Mesendoderm (in vitro differentiated cells): Measurements from ENCODE around the gene HSPD1.

ENCODE experiments used
- DNase-seq: peaks from one replicate; pipeline ENCODE4 v3.0.0; 2013
- H2AK5ac ChIP-seq: 2 replicates; pipeline ENCODE4 v1.6.1; 2013; ENCODE audit warnings: low read length, inconsistent platforms
- H2BK120ac ChIP-seq: 2 replicates; pipeline ENCODE4 v1.6.1; 2013; ENCODE audit warnings: low read depth, mild to moderate bottlenecking, low read length, moderate library complexity, mixed read lengths
- H2BK15ac ChIP-seq: replicated peaks from 2 replicates; pipeline ENCODE4 v1.6.1; 2013; ENCODE audit warnings: low read depth, mild to moderate bottlenecking, moderate library complexity
- H2BK5ac ChIP-seq: 2 replicates; pipeline ENCODE4 v1.6.1; 2013; ENCODE audit warnings: low read length, inconsistent platforms
- H3K18ac ChIP-seq: 2 replicates; pipeline ENCODE4 v1.6.1; 2013; ENCODE audit warnings: mild to moderate bottlenecking, low read length, mixed read lengths
- H3K23ac ChIP-seq: one replicate; pipeline ENCODE4 v1.6.1; 2013; ENCODE audit warnings: low read length
- H3K27ac ChIP-seq: 2 replicates; pipeline ENCODE4 v1.5.1; 2013; ENCODE audit warnings: low read depth, mild to moderate bottlenecking, inconsistent platforms, low read length, moderate library complexity
- H3K27me3 ChIP-seq: 2 replicates; pipeline ENCODE4 v1.6.1; 2013; ENCODE audit warnings: low read length, control low read depth, mild to moderate bottlenecking, inconsistent platforms; ENCODE audit not compliant: insufficient read depth, poor library complexity
- H3K36me3 ChIP-seq: 2 replicates; pipeline ENCODE4 v1.6.1; 2013; ENCODE audit warnings: low read length, inconsistent platforms; ENCODE audit not compliant: control insufficient read depth, insufficient read depth
- H3K4ac ChIP-seq: one replicate; pipeline ENCODE4 v1.6.1; 2013; ENCODE audit warnings: low read depth, mild to moderate bottlenecking, low read length, moderate library complexity
- H3K4me1 ChIP-seq: 2 replicates; pipeline ENCODE4 v1.6.1; 2013; ENCODE audit warnings: low read depth, low read length, inconsistent platforms; ENCODE audit not compliant: control insufficient read depth
- H3K4me2 ChIP-seq: 2 replicates; pipeline ENCODE4 v1.6.1; 2013; ENCODE audit warnings: low read length
- H3K4me3 ChIP-seq: 2 replicates; pipeline ENCODE4 v1.5.1; 2013; ENCODE audit warnings: mild to moderate bottlenecking, low read length
- H3K56ac ChIP-seq: one replicate; pipeline ENCODE4 v1.6.1; 2013; ENCODE audit warnings: low read length
- H3K79me1 ChIP-seq: 2 replicates; pipeline ENCODE4 v1.6.1; 2013; ENCODE audit warnings: low read length, inconsistent platforms
- H3K79me2 ChIP-seq: 2 replicates; pipeline ENCODE4 v1.6.1; 2013; ENCODE audit warnings: mild to moderate bottlenecking, low read length; ENCODE audit not compliant: control insufficient read depth, insufficient read depth
- H3K9ac ChIP-seq: 2 replicates; pipeline ENCODE4 v1.6.1; 2013; ENCODE audit warnings: low read length, inconsistent platforms
- H4K5ac ChIP-seq: one replicate; pipeline ENCODE4 v1.6.1; 2013; ENCODE audit warnings: low read length
- H4K8ac ChIP-seq: one replicate; pipeline ENCODE4 v1.6.1; 2013; ENCODE audit warnings: low read depth, mild to moderate bottlenecking, control low read depth, low read length, moderate library complexity
- WGBS: extraction: QIAGEN DNeasy Blood & Tissue Kit; methylation state at CpG from one replicate; pipeline ENCODE4 v1.1.7; 2013; ENCODE audit warnings: low lambda C conversion rate, missing lambda C conversion rate; ENCODE audit not compliant: insufficient coverage; ENCODE audit errors: extremely low coverage; 5-methylcytosine and 5-hydroxymethylcytosine counted together

The HSPD1 gene

DNA sequence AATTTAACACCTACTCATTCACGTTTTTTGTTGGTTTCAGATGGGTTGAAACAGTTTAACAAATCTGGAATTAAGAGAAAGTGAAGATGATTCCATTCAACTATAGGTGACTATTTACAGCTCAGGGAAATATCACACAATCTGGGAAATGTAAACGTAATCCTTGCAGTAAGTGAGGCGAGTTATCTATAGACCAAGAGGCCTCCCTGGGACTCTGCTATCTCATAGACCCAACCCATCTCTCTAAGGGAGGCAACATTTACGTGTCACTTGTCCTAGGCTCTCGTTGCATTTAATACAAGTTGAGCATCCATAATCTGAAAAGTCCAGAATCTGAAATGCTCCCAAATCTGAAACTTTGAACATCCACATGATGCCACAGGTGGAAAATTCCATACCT, 14.3 kb upstream of the HSPD1 start:
- Histone ChIP-seq H3K9ac (no peak overlapping the region), H2BK15ac (no peak overlapping the region), H3K36me3 (no peaks in the 10 kb centered on the region), H2BK5ac (no peak overlapping the region), H3K4me3 (no peak overlapping the region), H3K79me1 (no peaks in the 10 kb centered on the region), H3K56ac (no peak overlapping the region), H3K79me2 (peaks cover 23% of the 10 kb centered on the region), H2BK120ac (no peak overlapping the region), H3K18ac (no peak overlapping the region), H3K27me3 (no peaks in the 10 kb centered on the region), H3K4me2 (no peak overlapping the region), H3K23ac (no peak overlapping the region), H3K4ac (no peak overlapping the region), H4K5ac (no peak overlapping the region), H3K4me1 (no peaks in the 10 kb centered on the region), H3K27ac (no peak overlapping the region), H2AK5ac (no peak overlapping the region), H4K8ac (no peak overlapping the region)
- no CpG with 5 or more reads among the region's 5 CpGs for WGBS
- DNase-seq, result peak; percentile 30

GRCh38 chr2:197506658-197507057, 7.0 kb upstream of the HSPD1 start:
- H3K4me3 ChIP-seq, result no peak overlapping the region
- H3K56ac ChIP-seq, result no peak overlapping the region
- no peak overlapping the region for H4K5ac ChIP-seq
- no peak overlapping the region for H2BK120ac ChIP-seq
- H2AK5ac ChIP-seq, result no peak overlapping the region
- H3K27ac ChIP-seq, result no peak overlapping the region
- no peak overlapping the region for H3K4ac ChIP-seq
- no peaks in the 10 kb centered on the region for H3K27me3 ChIP-seq
- no peak overlapping the region for H2BK5ac ChIP-seq
- no CpG with 5 or more reads among the region's 5 CpGs for WGBS
- no peak overlapping the region for H3K4me2 ChIP-seq
- no peaks in the 10 kb centered on the region for H3K36me3 ChIP-seq
- no peak overlapping the region for H3K9ac ChIP-seq
- H3K4me1 ChIP-seq, result peaks cover 2% of the 10 kb centered on the region
- H3K79me1 ChIP-seq, result peaks cover 5% of the 10 kb centered on the region
- DNase-seq, result no peak
- no peak overlapping the region for H2BK15ac ChIP-seq
- peaks cover 15% of the 10 kb centered on the region for H3K79me2 ChIP-seq
- no peak overlapping the region for H3K18ac ChIP-seq
- H4K8ac ChIP-seq, result no peak overlapping the region
- no peak overlapping the region for H3K23ac ChIP-seq

DNA sequence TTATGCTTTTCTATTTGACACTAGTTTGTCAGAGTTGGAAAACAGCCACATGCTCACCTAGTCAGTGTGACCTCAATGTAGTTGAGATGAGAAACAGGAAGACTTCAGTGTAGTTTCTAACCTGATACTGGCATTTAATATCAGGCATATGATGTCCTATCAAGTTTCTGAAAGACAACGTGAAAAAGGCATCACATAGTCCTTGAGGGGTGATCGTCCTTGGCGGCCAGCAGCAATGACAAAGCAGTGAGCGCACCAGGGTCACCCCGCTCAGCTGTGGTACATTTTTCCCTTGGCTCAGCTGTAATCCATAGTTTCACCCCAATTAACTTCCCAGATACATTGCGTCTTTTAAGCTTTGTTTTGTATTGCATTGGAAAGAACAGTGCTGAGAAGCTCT, 4.9 kb upstream of the HSPD1 start:
- WGBS, result no CpG with 5 or more reads among the region's 6 CpGs

GRCh38 chr2:197504000-197504399, 4.4 kb upstream of the HSPD1 start:
- no CpG with 5 or more reads among the region's 2 CpGs for WGBS
- H3K23ac ChIP-seq, result no peak overlapping the region
- no peak overlapping the region for H3K4me2 ChIP-seq
- no peak for DNase-seq
- H3K18ac ChIP-seq, result no peak overlapping the region
- H3K27me3 ChIP-seq, result no peaks in the 10 kb centered on the region
- peaks cover 2% of the 10 kb centered on the region for H3K4me1 ChIP-seq
- H3K27ac ChIP-seq, result no peak overlapping the region
- no peak overlapping the region for H4K5ac ChIP-seq
- no peak overlapping the region for H3K4ac ChIP-seq
- no peak overlapping the region for H2BK120ac ChIP-seq
- no peak overlapping the region for H3K56ac ChIP-seq
- H4K8ac ChIP-seq, result no peak overlapping the region
- H2AK5ac ChIP-seq, result no peak overlapping the region
- peaks cover 35% of the 10 kb centered on the region for H3K79me2 ChIP-seq
- H2BK5ac ChIP-seq, result no peak overlapping the region
- H3K9ac ChIP-seq, result no peak overlapping the region
- H3K4me3 ChIP-seq, result no peak overlapping the region
- H3K36me3 ChIP-seq, result no peaks in the 10 kb centered on the region
- peaks cover 5% of the 10 kb centered on the region for H3K79me1 ChIP-seq
- no peak overlapping the region for H2BK15ac ChIP-seq

More for the DNA sequence above, 4.9 kb upstream of the HSPD1 start:
- no peak overlapping the region for H2BK15ac ChIP-seq
- H3K27ac ChIP-seq, result no peak overlapping the region
- no peak overlapping the region for H3K23ac ChIP-seq
- H3K4me1 ChIP-seq, result peaks cover 2% of the 10 kb centered on the region
- H4K5ac ChIP-seq, result no peak overlapping the region
- no peaks in the 10 kb centered on the region for H3K36me3 ChIP-seq
- no peak overlapping the region for H3K56ac ChIP-seq
- H3K79me2 ChIP-seq, result peaks cover 30% of the 10 kb centered on the region
- no peak overlapping the region for H2BK120ac ChIP-seq
- no peak overlapping the region for H4K8ac ChIP-seq
- H3K79me1 ChIP-seq, result peaks cover 5% of the 10 kb centered on the region
- no peak overlapping the region for H3K4me2 ChIP-seq
- no peak for DNase-seq
- H2AK5ac ChIP-seq, result no peak overlapping the region
- no peak overlapping the region for H3K9ac ChIP-seq
- no peaks in the 10 kb centered on the region for H3K27me3 ChIP-seq
- no peak overlapping the region for H3K4me3 ChIP-seq
- H3K18ac ChIP-seq, result no peak overlapping the region
- H2BK5ac ChIP-seq, result no peak overlapping the region
- H3K4ac ChIP-seq, result no peak overlapping the region

- H2BK120ac ChIP-seq, result no peak overlapping the region
- H3K4me2 ChIP-seq, result no peak overlapping the region
- peaks cover 48% of the 10 kb centered on the region for H3K79me2 ChIP-seq
- peaks cover 2% of the 10 kb centered on the region for H3K4me1 ChIP-seq
- H3K18ac ChIP-seq, result no peak overlapping the region
- no peak overlapping the region for H4K8ac ChIP-seq
- peaks cover 5% of the 10 kb centered on the region for H3K79me1 ChIP-seq
- no peak overlapping the region for H4K5ac ChIP-seq
- no peak overlapping the region for H2BK15ac ChIP-seq
- H3K56ac ChIP-seq, result no peak overlapping the region
- no peak overlapping the region for H3K27ac ChIP-seq
- H3K36me3 ChIP-seq, result no peaks in the 10 kb centered on the region
- no peak overlapping the region for H3K4me3 ChIP-seq
- no peak overlapping the region for H2BK5ac ChIP-seq
- no peak for DNase-seq
- H2AK5ac ChIP-seq, result no peak overlapping the region
- WGBS, result no CpG with 5 or more reads among the region's 4 CpGs
- H3K9ac ChIP-seq, result no peak overlapping the region
- no peak overlapping the region for H3K23ac ChIP-seq
- no peak overlapping the region for H3K4ac ChIP-seq
- H3K27me3 ChIP-seq, result no peaks in the 10 kb centered on the region
Measured at GRCh38 chr2:197502685-197503084, 3.0 kb upstream of the HSPD1 start.

- no peak overlapping the region for H3K27ac ChIP-seq
- no peaks in the 10 kb centered on the region for H3K36me3 ChIP-seq
- H3K4me3 ChIP-seq, result peak overlapping the region; percentile 6
Measured at GRCh38 chr2:197502201-197502600, 2.6 kb upstream of the HSPD1 start.

More at GRCh38 chr2:197502201-197502600, 2.6 kb upstream of the HSPD1 start:
- no CpG with 5 or more reads among the region's 4 CpGs for WGBS
- DNase-seq, result no peak
- Histone ChIP-seq H2BK15ac (no peak overlapping the region), H3K56ac (peak overlapping the region; percentile 58), H3K27me3 (no peaks in the 10 kb centered on the region), H3K79me2 (peaks cover 53% of the 10 kb centered on the region), H2BK120ac (no peak overlapping the region), H3K18ac (no peak overlapping the region), H4K5ac (no peak overlapping the region), H2AK5ac (no peak overlapping the region), H3K23ac (no peak overlapping the region), H3K4ac (no peak overlapping the region), H4K8ac (no peak overlapping the region), H2BK5ac (no peak overlapping the region), H3K9ac (peak overlapping the region; percentile 38), H3K4me2 (peak overlapping the region; percentile 30), H3K79me1 (peaks cover 5% of the 10 kb centered on the region), H3K4me1 (peaks cover 2% of the 10 kb centered on the region)
